Endothelial cell of umbilical vein (primary cell): Measurements from ENCODE around the gene SLC26A8.

ENCODE experiments used
- JUN ChIP-seq: IDR thresholded peaks from 2 replicates; pipeline ENCODE4 v1.6.1; 2011; ENCODE audit warnings: borderline replicate concordance, low read depth; ENCODE audit not compliant: insufficient read length, insufficient read depth
- TF ChIP-seq, protein P1 (sequence below), 2 donors: IDR thresholded peaks; 1 replicate in 1 of 2; 2 replicates in 1 of 2; pipeline ENCODE4 v1.5.1; 2011; ENCODE audit warnings: low read length in 2 of 2, mild to moderate bottlenecking in 2 of 2, moderate library complexity in 2 of 2, control low read depth in 1 of 2, inconsistent platforms in 1 of 2, low read depth in 1 of 2; ENCODE audit not compliant: insufficient read depth in 1 of 2; ENCODE audit errors: extremely low read depth in 1 of 2

- TF ChIP-seq, protein P1, sequence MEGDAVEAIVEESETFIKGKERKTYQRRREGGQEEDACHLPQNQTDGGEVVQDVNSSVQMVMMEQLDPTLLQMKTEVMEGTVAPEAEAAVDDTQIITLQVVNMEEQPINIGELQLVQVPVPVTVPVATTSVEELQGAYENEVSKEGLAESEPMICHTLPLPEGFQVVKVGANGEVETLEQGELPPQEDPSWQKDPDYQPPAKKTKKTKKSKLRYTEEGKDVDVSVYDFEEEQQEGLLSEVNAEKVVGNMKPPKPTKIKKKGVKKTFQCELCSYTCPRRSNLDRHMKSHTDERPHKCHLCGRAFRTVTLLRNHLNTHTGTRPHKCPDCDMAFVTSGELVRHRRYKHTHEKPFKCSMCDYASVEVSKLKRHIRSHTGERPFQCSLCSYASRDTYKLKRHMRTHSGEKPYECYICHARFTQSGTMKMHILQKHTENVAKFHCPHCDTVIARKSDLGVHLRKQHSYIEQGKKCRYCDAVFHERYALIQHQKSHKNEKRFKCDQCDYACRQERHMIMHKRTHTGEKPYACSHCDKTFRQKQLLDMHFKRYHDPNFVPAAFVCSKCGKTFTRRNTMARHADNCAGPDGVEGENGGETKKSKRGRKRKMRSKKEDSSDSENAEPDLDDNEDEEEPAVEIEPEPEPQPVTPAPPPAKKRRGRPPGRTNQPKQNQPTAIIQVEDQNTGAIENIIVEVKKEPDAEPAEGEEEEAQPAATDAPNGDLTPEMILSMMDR (IDR thresholded peaks at IDR 0.05; ENCODE audit: extremely low read depth in 1 of 2, insufficient read depth in 1 of 2, low read depth in 1 of 2, low read length in 2 of 2): no peak
- TF ChIP-seq JUN: no peak
Measured at GRCh38 chr6:35897486-35897885, 127.0 kb downstream of the SLC26A8 start.
